T-helper 9 cell (primary cell): ENCODE measurements around the gene CDK14.
"Not testable (repeated sequence)": the region's sequence is repeated elsewhere in the genome, so short reads cannot be mapped to it uniquely, and the experiment has no call there.

Experiments used
- DNase-seq: peaks from one replicate; pipeline ENCODE4 v3.0.0-alpha.2; 2020

Gene CDK14

DNA sequence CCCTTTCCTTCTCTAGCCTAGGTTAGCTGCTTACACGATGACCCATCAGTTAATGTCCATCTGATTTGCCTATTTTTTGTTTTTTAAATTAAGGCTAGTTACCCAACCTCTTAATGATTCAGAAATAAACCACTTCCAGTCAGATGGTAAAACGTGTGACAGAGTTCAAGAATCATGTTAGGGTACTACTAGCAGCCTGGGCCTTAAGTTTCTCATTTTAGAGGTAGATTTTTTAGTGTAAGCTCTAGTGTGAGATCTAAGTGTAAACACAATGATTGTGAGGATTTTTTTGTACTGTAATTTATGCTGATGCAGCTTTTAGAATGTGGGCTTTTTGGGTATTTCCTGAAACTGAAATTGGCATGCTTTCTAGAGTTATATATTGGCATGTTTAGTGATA lies 130.0 kb downstream of the CDK14 start:
- no peak for DNase-seq

DNA sequence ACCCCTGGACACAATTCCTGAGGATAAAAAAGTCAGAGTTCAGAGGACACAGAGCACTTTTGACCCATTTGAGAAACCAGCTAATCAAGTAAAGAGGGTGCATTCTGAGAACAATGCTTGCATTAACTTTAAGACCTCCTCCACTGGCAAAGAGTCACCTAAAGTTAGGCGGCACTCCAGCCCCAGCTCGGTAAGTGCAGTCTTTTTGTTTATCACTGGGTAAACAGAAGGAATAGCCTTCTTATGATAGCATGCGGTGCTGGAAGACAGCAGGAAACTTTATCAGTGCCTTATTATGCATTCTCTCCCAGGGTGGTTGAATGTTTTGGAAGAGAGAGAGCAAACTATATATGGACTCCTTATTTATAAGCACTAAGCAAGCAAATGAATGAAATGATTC lies 130.5 kb downstream of the CDK14 start:
- no peak for DNase-seq

DNA sequence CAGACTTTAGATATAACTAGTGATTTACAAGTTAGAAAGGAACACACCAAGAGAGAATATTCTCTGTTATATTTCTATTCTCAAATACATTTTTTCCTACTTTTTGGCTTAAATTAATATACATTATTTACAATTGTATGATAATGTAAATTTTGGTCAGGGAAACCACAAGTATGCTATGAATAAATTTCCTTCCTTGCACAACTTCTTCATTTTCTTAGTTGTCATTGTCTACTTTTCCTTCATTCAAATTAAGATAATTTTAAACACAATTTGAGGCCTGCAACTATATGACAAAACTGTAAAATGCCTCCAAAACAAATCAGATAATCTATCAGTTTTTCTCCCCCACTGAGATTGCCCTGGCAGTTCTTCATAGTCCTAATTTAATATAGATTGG lies 131.3 kb downstream of the CDK14 start:
- no peak for DNase-seq

DNA sequence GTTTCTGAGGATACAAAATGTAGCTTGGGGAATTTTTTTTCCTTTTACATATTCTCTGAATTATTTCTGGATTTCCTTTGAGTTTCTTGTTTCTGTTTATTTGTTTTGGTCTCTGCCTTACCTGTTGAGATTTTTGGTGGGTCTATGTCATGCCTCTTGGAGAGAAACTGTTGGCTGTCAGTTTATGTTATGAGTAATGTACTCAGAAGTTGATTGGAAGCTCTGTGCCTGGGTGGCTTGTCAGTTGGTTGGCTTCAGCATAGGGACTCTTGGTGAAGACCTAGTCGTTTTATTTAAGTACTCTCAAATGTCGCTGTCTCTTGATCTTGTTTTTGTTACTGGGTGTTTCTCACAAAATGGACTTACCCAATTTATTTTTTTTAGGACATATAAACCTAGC lies 132.4 kb downstream of the CDK14 start:
- DNase-seq, result no peak

DNA sequence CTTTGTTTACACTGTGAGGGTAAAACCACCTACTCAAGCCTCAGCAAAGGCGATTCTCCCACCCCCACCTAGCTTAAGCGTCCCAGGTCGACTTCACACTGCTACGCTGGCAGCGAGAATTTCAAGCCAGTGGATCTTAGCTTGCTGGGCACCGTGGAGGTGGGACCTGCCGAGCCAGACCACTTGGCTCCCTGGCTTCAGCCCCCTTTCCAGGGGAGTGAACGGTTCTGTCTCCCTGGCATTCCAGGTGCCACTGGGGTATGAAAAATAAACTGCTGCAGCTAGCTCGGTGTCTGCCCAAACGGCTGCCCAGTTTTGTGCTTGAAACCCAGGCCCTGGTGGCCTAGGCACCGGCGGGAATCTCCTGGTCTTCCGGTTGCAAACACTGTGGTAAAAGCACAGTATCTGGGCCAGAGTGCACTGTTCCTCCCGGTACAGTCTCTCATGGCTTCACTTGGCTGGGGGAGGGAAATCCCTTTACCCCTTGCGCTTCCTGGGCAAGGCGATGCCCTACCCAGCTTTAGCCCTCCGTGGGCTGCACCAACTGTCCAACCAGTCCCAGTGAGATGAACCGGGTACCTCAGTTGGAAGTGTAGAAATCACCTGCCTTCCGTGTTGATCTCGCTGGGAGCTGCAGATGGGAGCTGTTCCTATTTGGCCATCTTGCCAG lies 139.6 kb downstream of the CDK14 start:
- DNase-seq, result not testable (repeated sequence)

DNA sequence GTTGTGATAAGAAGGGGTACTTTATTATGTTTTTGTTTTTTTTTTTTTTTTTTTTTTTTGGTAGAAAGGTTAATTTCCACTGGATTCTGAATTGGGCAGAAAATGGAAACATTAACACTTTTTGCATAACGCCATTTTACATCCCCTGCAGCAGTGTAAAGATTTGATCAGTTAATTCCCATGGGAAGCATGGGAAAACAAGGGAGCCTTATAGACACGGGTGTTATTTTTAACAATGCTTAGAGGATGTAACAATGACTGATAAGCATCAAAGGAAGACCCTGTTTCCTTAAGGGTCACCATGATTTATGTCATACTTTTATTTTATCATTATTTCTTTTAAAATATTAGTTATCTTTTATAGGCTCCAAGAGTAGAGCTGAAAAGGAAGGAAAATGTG lies 140.2 kb downstream of the CDK14 start:
- no peak for DNase-seq

DNA sequence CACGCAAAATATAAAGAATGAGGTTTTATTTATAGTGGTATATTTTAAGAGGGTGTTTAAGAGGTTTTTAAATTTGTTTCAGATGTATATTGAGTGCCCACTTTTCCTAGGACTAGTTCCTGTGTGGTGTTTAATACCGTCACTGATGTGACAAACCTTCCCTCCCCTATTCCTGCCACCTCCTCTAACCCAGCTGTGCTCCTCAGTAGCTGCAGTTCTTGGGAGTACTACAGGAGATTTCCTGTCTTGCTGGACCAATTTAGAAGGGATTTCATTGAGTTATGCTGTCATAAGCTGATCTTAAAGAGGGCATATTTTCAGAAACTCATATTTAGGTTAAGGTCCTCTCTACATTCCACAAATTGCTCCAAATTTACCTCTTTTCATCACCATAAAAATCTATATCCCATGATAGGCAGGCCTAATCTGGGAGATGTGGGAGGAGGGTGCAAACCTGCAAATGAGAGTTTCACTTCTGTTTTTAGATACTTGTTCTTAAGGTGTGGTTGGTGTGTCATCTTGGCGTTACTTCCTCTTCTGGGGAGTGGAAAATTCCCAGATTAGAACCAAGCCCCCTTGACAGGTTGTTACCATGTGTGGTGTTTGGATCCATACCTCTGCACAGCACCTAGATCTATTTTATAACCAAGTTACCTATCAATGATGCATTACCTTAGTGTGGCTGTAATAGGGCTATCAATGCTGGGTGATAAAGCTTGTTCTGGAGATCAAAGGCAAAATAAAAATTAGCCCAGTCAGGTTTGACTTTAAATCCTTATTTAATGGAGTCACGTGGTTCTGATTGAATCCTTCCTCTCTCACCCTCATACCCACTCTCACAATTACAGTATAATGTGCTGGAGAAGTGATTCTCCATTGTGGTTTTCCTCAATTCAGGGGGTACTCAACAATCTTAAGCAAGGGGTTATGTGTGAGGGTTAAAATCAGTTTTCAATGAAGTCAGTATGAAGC lies 141.1 kb downstream of the CDK14 start:
- DNase-seq, result no peak

DNA sequence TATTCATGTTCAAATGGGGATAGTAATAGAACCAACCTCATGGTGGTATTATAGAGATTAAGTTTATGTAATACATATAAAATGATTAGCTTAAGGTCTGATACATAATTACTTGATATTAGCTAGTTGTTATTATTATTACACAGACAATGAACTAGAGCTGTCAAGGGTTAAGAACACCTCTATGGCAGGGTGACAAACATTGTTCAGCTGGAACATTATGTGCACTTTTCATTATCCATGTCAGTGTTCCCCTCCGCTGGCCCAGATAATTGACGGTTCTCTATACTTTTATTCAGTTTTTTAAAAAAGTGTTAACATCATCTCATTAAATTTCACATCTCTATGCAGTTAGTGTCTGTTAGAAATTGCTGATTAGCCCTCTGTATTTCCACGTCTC lies 142.1 kb downstream of the CDK14 start:
- no peak for DNase-seq

DNA sequence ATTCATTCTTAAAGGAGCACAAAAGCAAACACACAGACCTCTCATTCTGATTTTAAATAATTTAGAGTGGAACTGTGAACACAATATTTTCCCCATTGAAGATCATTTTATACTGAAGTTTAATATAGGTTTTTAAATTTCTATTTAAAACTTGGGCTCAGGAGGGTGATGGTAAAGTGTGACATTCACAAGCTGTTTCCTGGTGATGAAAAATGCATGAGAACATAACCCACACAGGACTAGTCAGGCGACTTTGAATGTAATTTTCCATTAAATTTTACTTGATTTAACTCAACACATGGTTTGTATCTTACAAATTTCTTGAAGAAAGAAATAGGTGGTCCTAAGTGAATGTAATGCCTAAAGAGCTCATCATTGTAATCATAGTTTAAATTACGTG lies 143.6 kb downstream of the CDK14 start:
- DNase-seq, result no peak

DNA sequence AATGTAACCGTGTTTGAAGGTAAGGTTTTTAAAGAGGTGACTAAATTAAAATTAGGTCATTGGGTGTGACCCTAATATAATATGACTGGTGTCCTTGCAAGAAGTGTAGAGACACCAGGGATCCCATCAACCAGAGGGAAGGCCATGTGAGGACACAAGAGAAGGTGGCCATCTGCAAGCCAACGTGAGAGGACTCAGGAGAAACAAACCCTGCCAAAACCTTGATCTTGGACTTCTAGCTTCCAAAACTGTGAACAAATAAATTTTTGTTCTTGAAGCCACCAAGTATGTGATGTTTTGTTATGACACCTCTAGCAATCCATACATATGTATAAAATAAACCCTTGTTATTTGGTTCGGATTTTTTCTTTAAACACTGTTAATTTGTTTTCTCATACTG lies 144.3 kb downstream of the CDK14 start:
- no peak for DNase-seq

DNA sequence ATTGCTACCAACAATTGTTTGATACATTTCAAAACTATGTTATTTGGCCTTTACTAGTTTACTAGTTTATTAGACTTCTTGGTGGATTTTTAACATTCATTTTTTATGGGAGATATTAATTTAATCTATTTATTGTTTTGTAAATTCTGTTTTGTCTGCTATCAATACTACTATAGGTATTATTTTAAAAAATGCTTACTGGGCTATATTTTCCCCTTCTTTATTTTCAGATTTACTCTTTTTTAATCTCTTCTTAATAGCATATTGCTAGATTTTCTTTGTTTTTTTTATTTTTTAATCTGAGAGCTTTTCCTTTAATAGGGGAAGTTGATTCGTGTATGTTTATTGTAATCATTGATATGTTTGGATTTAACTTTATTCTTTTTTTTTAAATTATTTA lies 147.5 kb downstream of the CDK14 start:
- DNase-seq, result no peak

DNA sequence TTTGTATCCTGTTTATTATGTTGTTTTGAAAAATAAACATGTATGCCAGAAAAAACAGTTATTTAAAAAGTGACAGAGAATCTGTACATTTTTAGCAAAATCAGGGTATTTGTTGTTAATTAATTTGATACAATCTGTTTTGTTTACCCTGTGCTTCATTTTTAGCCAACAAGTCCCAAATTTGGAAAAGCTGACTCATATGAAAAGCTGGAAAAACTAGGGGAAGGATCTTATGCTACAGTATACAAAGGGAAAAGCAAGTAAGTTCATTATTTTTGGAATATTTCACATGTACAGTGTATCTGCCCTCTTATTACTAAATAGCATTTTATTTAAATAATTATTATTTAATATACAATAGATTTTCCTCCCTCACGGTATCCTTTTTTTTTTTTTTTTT lies 151.4 kb downstream of the CDK14 start:
- no peak for DNase-seq

DNA sequence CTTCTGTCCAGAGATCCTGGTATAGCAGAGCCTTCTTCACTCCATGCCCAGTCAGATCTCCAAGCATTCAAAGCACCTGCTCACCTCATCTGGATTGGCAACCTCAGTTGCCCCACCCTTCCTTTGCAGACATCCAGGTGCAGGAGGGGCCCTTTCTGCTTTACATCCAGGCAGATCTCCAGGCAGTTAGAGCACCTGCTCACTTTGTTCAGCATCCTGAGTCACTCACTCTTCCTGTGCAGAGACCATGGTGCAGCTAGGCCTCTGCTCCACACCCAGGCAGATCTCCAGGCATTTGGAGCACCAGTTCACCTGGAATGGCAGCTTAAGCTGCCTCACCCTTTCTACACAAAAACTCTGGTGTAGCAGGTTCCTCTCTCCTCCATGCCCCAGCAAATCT lies 153.1 kb downstream of the CDK14 start:
- DNase-seq, result no peak

DNA sequence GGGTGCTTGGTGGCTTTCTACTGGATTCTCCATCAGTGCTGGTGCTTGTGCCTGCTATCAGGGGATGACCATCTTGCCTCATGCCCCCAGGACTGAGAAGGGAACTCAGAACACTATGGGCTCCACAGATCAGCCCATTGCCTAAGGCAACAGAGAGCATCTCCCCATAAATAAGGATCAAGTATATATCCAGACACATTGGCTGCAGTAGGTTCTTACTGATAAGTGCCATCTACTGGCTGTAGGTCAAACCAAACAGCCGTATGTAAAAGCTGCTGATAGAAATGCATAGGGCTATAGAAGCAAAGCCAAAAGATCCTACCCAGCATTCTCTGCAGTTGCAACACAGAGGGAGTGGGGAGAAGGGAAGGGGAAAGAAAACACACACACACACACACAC lies 153.7 kb downstream of the CDK14 start:
- no peak for DNase-seq

DNA sequence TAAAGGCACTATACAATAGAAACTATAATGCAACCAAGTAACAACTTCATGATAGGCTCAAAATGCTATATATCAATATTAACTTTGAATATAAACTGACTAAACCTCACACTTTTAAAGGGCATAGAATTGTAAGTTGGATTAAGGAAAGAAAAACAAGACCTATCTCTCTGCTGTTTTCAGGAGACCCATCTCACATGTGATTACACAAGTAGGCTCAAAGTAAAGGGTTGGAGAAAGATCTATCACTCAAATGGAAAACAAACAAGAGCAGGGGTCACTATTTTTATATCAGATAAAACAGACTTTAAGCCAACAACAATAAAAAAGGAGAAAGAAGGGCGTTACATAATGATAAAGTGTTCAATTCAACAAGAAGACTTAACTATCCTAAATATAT lies 155.5 kb downstream of the CDK14 start:
- no peak for DNase-seq

DNA sequence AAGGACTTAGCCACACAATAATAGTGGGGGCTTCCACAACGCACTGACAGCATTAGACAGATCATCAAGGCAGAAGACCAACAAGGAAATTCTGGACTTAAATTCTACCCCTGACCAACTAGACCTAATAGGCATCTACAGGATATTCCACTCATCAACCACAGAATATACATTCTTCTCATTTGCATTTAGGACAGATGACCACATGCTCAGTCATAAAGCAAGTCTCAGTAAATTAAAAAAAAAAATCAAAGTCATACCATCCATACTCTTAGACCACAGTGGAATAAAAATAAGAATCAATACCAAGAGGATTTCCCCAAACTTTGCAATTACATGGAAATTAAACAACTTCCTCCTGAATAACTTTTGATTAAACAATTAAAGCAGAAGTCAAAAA lies 155.9 kb downstream of the CDK14 start:
- no peak for DNase-seq

DNA sequence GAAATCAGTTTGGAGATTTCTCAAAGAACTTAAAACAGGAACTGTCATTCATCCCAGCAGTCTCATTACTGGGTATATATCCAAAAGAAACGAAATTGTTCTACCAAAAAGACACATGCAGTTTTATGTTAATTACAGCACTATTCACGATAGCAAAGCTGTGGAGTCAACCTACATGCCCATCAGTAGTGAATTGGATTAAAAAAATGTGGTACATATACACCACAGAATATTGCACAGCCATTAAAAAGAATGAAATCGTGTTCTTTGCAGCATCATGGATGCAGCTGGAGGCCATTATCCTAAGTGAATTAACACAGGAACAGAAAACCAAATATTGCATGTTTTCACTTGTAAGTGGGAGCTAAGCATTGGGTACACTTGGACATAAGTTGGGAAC lies 158.9 kb downstream of the CDK14 start:
- DNase-seq, result no peak

DNA sequence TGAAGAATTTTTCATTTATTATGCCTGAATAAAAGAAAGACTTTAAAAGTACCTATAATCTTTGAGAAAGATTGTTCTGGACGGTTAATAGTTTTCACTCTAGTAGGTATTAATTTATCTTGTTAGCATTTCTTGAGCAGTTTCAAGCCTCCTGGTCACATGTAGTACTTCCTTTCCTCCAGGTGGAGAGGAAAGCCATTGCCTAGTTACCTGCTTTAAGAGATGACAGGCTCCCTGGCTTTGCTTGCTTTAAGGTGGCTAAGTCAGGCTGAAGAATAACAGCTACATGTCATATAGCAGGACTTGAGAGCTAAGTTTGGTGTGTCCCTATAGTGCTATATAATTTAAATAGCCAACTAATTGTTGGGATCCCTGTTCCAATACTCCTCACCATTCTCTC lies 160.2 kb downstream of the CDK14 start:
- no peak for DNase-seq

DNA sequence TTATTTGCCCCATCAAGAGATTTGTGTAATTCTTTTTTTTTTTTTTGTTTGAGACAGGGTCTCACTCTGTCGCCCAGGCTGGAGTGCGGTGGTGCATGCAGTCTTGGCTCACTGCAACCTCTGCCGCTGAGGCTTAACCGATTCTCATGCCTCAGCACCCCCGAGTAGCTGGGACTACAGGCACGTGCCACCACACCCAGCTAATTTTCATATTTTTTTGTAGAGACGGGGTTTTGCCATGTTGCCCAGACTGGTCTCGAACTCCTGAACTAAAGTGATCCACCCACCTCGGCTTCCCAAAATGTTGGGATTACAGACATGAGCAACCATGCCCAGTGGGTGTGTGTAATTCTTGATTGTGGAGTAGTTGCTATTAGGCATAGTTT lies 161.4 kb downstream of the CDK14 start:
- not testable (repeated sequence) for DNase-seq

DNA sequence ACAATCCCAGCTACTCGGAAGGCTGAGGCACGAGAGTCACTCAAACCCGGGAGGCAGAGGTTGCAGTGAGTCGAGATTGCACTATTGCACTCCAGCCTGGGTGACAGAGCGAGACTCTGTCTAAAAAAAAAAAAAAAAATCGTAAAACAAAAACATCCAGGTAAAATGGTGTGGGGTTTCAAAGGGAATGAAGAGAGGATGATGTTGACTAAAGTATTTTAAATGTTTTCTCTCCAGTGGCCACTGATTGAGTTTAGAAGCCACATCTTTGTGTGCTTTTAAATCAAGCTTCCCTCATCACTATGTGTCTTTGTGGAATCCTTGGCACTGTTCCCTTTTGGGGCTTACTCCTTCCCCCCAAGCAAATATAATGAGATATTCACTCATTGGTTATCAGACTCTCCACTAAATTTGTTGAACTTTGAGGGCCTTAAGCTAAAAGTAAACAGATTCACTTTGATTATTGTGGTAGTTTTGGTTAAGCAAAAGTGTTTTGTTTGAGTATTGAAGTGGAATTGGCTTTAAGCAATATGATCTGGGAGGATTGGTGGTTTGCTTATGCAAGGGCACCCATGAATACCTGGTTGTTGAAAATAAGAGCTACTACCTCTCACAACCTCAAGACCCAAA lies 162.9 kb downstream of the CDK14 start:
- DNase-seq, result no peak

DNA sequence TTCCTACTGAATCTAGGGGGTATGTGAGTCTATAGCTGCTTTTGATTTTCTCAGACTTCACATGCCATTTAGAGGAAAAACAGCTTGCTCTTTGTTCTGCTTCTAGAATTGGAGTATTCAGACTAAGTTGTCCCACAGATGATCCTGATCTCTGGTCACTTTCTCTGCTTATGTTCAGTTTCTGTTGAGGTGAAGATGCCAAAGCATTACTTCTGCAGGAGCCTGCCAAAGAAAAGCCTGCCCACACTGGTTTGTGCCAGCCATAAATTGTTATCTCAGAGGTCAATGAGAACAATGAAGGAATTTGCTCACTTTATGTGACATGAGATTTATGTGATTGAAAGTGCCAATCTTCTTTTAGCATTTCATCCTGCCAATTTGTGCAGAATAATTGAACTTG lies 163.6 kb downstream of the CDK14 start:
- DNase-seq, result no peak

DNA sequence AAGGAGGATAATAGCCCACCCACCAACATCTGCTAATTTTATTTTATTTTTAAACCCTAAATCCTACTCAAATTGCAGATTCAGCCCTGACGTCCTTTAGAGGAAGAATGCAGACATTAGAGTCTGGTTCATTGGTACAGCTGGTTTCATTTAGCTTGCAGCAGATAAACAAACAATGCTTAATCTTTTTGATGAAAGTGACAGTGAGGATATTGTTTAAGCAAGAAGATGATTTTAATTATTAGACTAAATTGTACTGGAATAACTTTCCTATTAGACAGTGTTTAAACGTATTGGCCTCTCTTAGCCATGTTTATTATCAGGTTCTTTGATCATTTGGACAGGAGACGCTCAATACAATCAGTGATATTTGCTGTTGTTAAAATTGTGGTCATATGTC lies 164.8 kb downstream of the CDK14 start:
- no peak for DNase-seq

DNA sequence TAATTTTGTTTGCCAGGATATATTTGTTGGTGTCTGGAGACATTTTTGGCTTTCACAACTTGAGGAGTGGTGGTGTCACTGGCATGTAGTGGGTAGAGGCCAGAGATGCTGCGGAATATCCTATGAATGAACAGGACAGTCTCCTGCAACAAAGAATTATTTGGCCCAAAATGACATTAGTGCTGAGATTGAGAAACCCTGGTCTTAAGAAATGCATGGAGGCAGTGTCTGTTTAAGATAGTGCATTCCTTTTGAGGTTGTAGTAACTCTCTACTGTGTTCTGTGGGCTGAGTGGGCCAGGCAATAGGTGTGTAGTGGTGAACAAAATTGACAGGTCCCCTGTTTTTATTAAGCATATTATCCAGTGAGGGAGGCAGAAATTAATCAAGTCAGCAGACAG lies 165.5 kb downstream of the CDK14 start:
- DNase-seq, result no peak

DNA sequence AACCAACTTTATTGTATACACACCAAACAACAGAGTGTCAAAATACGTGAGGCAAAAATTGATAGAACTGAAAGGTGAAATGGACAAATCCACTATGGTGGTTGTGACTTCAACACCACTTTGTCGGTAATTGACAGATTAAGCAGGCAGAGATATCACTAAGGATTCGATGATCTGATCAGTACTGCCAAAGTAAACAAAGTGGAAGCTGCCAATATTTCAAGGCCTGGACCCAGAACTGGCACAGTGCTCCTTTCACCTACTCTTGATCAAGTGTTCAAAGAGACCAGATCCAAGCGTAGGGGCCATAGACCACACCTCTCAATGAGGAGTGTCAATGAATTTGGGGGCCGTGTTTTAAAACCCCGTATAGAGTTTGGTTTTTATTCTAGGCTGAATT lies 167.0 kb downstream of the CDK14 start:
- DNase-seq, result no peak
